GM13976 (cell line): Measurements from ENCODE around the gene DESI1.

Source experiments
- DNase-seq: peaks from one replicate; pipeline ENCODE4 v3.0.0; 2012; ENCODE audit warnings: low spot score
- CTCF ChIP-seq: IDR thresholded peaks from 2 replicates; pipeline ENCODE4 v1.5.1; 2012; ENCODE audit warnings: borderline replicate concordance, mild to moderate bottlenecking; ENCODE audit not compliant: insufficient read depth; ENCODE audit errors: extremely low read depth, missing control alignments, control extremely low read depth
- in situ Hi-C: fragments of 300-500 bp; cut with MboI; formaldehyde crosslinking; loops from one replicate; pipeline ENCODE4 v1.12.0; 2022; ENCODE audit warnings: low sequenced_read_pairs, mixed read lengths, inconsistent platforms; ENCODE audit not compliant: unreplicated experiment

The DESI1 gene

GRCh38 chr22:41660416-41660815 lies 39.6 kb upstream of the DESI1 start:
- no peak for DNase-seq
- in situ Hi-C loops, result no loop called here
- no peak for TF ChIP-seq CTCF

- in situ Hi-C loops, result no loop called here
- no peak for TF ChIP-seq CTCF
- no peak for DNase-seq
These were observed 39.1 kb upstream of the DESI1 start for GRCh38 chr22:41659941-41660340.

GRCh38 chr22:41658869-41659268 lies 38.0 kb upstream of the DESI1 start:
- DNase-seq, result no peak
- in situ Hi-C loops, result no loop called here
- no peak for TF ChIP-seq CTCF

- no peak for TF ChIP-seq CTCF
- in situ Hi-C loops, result no loop called here
- no peak for DNase-seq
These were observed 36.9 kb upstream of the DESI1 start for GRCh38 chr22:41657709-41658108.

GRCh38 chr22:41656556-41656955 lies 35.7 kb upstream of the DESI1 start:
- no peak for TF ChIP-seq CTCF
- no peak for DNase-seq
- in situ Hi-C loops, result no loop called here

- DNase-seq, result no peak
- no peak for TF ChIP-seq CTCF
- in situ Hi-C loops, result no loop called here
These were observed 33.5 kb upstream of the DESI1 start for GRCh38 chr22:41654322-41654721.

- TF ChIP-seq CTCF, result no peak
- DNase-seq, result no peak
- in situ Hi-C loops, result no loop called here
These were observed 30.0 kb upstream of the DESI1 start for GRCh38 chr22:41650821-41651220.
